ENCODE results near the gene KANK2. TPM values are rescaled to one million over a fixed set of nuclear protein-coding genes. Genes with fewer than 3 reads are reported as not detected.

Gene KANK2
- total and polyA plus RNA-seq, 2 experiments from 2014 or later: 15.9 to 65.4 TPM

GRCh38 chr19:11238041-11238440 lies 40.7 kb upstream of the KANK2 start (continued):
- TF ChIP-seq CTCF (conservative IDR thresholded peaks at IDR 0.05; ENCODE audit: low read depth in 2 of 2) (no peak), EZH2phosphoT487 (IDR thresholded peaks at IDR 0.05; ENCODE audit: unreplicated experiment) (no peak), ZNF331 (CRISPR knock-in tag; IDR thresholded peaks at IDR 0.05; ENCODE audit: low read depth) (no peak), ZNF114 (CRISPR knock-in tag; IDR thresholded peaks at IDR 0.05) (no peak)

DNA sequence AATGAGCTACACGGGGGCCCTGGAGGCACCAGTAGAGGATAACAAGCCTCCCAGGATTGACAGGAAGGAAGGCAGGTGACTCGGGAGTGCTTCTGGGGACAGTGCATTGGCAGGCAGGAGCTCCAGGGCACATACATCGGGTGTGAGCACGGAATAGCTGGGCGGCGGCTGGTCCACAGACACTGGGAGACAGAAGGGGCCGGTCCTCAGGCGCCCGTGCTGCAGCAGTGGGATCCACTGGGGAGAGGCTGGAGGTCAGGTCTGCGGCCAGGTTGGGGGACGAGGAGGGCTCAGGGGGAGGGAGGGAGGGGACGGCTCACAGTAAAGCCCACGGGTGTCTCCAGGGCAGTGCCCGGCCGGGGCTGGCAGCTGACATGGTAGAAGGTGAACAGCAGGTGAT lies 40.0 kb upstream of the KANK2 start:
- H3K9me2 ChIP-seq (ENCODE audit: insufficient read depth): no peaks in the 10 kb centered on the region
- no peaks in the 10 kb centered on the region; the same call in 1 of the 2 replicates for H3K36me3 ChIP-seq (ENCODE audit: insufficient read depth)
- H3K27me3 ChIP-seq (ENCODE audit: insufficient read depth): no peaks in the 10 kb centered on the region
- no peaks in the 10 kb centered on the region for H3F3A ChIP-seq (replicated peaks; ENCODE audit: low read depth)
- H3K27me3 Mint-ChIP-seq (ENCODE audit: insufficient read depth, low read depth, poor library complexity): peaks cover 9% of the 10 kb centered on the region
- no peaks in the 10 kb centered on the region for H4K20me1 ChIP-seq (replicated peaks; ENCODE audit: insufficient read depth)
- ATAC-seq: no peak
- no peak overlapping the region for H3K4me2 ChIP-seq
- DNase-seq (ENCODE audit: low spot score): no peak
- no peak overlapping the region for H2AFZ ChIP-seq
- no peaks in the 10 kb centered on the region for H3K9me3 Mint-ChIP-seq
- no peaks in the 10 kb centered on the region for H3K79me2 ChIP-seq (replicated peaks; ENCODE audit: insufficient read depth)
- no peak overlapping the region for H3K4me3 ChIP-seq
- H3K27ac ChIP-seq (ENCODE audit: low read depth): no peak overlapping the region
- no peak overlapping the region for H3K4me3 Mint-ChIP-seq
- H3K4me1 Mint-ChIP-seq: peaks cover 9% of the 10 kb centered on the region
- H3K4me1 ChIP-seq (ENCODE audit: insufficient read depth): no peaks in the 10 kb centered on the region
- H3K27ac Mint-ChIP-seq: no peak overlapping the region
- H3K36me3 Mint-ChIP-seq (ENCODE audit: low read depth): peaks cover 33% of the 10 kb centered on the region
- TF ChIP-seq NANOG (IDR thresholded peaks at IDR 0.05; ENCODE audit: borderline replicate concordance) (no peak), JUNB (IDR thresholded peaks at IDR 0.05; ENCODE audit: unreplicated experiment) (no peak), ZNF114 (CRISPR knock-in tag; IDR thresholded peaks at IDR 0.05) (no peak), ZNF331 (CRISPR knock-in tag; IDR thresholded peaks at IDR 0.05; ENCODE audit: low read depth) (no peak), CTCF (conservative IDR thresholded peaks at IDR 0.05; ENCODE audit: low read depth in 2 of 2) (no peak), EZH2 (IDR thresholded peaks at IDR 0.05; ENCODE audit: low read depth, unreplicated experiment) (no peak), CREB1 (CRISPR knock-in tag; IDR thresholded peaks at IDR 0.05; ENCODE audit: low read depth) (no peak), REST (IDR thresholded peaks at IDR 0.05; ENCODE audit: unreplicated experiment) (no peak), POLR2AphosphoS5 (IDR thresholded peaks at IDR 0.05; ENCODE audit: low read depth) (no peak), EZH2phosphoT487 (IDR thresholded peaks at IDR 0.05; ENCODE audit: unreplicated experiment) (no peak)
- TF ChIP-seq, protein P1, sequence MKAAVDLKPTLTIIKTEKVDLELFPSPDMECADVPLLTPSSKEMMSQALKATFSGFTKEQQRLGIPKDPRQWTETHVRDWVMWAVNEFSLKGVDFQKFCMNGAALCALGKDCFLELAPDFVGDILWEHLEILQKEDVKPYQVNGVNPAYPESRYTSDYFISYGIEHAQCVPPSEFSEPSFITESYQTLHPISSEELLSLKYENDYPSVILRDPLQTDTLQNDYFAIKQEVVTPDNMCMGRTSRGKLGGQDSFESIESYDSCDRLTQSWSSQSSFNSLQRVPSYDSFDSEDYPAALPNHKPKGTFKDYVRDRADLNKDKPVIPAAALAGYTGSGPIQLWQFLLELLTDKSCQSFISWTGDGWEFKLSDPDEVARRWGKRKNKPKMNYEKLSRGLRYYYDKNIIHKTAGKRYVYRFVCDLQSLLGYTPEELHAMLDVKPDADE (IDR thresholded peaks at IDR 0.05): no peak

All from GM23338 (cell line).